Measurements from ENCODE around the gene MBNL2.

DNA sequence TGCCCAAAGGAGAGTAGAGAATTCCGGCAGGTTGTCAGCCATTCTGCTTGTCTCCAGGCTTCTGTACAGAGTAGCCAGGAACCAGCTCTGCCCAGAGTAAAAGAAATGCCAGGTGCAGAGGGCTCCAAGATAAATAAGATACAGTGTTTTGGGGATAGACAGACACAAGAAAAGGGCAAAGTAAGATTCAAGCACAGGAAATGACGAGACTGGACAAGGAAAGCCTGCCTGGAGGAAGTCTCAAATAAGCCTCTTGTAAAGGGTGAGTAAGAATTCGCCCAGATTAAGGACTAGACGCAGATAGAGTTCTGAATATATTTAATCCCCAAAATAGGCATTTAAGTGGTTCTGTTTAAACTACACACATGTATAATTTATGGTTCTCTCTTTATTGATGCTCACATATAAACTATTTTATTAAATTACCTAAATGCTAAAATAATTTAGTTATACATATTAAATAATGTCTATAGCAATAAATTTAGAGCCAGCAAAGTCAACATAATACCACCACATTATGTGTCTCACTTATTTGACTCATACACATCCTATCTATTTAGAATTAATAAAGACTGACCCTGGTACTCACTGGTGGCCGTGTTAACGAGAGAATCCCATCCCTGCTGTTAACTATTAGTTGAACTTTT is 113.5 kb downstream of the MBNL2 start:
- TF ChIP-seq EZH2phosphoT487 (IDR thresholded peaks at IDR 0.05; ENCODE audit: low read depth, severe bottlenecking, unreplicated experiment) = no peak
- TF ChIP-seq, protein P1, sequence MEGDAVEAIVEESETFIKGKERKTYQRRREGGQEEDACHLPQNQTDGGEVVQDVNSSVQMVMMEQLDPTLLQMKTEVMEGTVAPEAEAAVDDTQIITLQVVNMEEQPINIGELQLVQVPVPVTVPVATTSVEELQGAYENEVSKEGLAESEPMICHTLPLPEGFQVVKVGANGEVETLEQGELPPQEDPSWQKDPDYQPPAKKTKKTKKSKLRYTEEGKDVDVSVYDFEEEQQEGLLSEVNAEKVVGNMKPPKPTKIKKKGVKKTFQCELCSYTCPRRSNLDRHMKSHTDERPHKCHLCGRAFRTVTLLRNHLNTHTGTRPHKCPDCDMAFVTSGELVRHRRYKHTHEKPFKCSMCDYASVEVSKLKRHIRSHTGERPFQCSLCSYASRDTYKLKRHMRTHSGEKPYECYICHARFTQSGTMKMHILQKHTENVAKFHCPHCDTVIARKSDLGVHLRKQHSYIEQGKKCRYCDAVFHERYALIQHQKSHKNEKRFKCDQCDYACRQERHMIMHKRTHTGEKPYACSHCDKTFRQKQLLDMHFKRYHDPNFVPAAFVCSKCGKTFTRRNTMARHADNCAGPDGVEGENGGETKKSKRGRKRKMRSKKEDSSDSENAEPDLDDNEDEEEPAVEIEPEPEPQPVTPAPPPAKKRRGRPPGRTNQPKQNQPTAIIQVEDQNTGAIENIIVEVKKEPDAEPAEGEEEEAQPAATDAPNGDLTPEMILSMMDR (IDR thresholded peaks at IDR 0.05; ENCODE audit: poor library complexity) = no peak
- TF ChIP-seq EZH2 (IDR thresholded peaks at IDR 0.05; ENCODE audit: borderline replicate concordance) = no peak
